NK-92 (cell line): ENCODE results near the gene EMP1.
"Not testable (repeated sequence)": the region's sequence is repeated elsewhere in the genome, so short reads cannot be mapped to it uniquely, and the experiment has no call there.

ENCODE experiments used
- DNase-seq: peaks from one replicate; lab custom pipeline; 2025; ENCODE audit not compliant: unreplicated experiment; lab: John Stamatoyannopoulos, UW

EMP1 gene

DNA sequence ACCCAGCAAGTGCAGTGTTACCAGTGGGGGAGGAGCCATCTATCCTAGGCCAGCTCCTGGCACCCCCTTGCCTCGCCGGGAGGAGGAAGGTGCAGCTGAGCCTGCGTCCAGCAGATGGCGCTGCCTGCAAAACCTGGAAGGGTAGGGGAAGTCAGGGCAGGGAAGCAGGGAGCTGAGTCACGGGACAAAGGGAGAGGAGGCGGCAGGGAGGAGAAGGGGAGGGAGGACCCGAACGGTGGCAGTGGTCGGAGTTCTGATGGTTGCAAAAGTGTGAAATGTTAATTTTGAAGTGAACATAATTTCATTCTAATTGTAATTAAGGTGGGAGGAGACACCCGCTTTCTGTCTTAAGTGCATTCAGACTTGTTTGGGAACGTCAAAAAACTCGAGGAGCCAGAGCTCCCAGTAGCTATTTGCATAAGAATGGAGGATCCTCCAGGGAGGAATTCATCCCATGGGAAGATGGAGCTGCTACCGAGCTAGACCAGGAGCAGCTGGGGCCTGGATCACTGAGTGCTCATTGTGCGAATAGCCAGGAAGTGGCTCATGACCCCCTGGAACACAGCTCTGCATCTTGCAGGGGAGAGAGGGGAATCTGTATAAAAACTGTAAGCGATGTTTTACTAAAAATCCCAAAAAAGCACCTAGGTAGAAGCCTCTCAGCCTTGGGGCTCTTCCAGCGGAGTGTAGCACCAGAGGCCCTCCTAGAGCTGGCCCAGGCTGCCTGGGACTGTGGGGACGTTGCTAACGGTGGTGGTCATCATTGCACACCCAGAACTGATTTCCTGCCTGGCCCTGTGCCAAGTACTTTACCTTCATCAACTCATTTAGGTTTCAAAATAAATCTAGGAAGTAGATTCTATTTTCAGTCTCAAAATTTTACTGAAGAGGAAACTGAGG lies 59.5 kb downstream of the EMP1 start:
- no peak for DNase-seq

DNA sequence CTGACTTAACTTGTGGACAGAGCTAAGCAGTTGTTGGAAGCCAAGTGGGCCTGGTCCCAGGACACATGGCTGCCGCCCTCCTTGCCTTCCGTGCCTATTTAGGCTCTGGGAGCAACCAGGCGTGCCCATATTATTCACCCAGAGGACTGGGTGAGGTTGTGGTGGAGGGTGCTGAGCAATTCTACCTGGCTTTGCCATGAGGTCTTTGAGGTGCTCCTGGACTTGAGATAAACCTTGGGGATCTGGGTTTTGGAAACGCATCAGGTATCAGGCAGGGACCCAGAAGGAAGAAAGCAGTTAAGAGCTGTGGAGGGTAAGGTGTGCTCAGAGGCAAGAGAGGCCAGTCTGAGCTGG lies 60.1 kb downstream of the EMP1 start:
- no peak for DNase-seq

DNA sequence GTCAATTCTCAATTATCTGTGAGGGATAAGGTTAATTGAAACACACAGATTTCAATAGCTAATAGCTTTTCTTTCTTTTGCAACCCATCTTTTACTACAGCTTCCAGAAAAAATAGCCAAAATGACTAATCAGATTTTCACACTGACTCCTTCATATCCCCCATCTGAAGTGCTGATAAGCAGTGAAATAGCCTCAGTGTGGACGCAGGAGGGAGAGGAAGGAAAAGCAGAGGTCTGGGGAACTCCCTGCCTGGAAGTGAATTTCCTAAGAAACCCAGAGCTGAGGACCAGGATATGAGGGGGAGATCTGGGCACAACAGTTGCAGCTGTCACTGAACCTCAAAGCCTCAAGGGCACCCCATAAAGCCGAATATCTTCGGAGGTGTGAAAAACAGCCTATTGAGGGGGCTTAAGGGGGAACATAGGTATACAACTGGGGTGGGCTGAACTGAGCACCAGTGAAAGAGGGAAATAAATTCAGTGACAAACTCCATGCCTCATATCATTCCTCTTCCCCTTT lies 60.9 kb downstream of the EMP1 start:
- DNase-seq = no peak

DNA sequence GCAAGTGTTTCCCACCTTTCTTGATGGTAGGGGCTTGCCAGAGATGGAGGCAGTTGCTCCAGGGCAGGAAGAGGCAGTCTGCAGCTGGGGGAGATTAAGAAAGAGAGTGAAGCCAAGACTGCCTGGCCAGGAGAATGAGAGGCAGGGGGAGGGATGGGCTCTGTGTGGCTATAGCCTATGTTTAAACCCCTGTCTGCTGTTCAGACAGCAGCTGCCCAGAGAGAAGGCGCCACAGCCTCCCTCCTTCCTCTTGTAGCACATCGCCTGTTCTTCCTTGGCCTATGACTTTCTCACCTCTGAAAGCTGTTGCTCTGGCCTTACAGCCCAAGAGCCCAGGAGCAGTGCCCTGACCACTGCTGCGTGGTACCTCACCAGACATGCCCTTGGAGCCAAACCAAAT lies 61.7 kb downstream of the EMP1 start:
- DNase-seq = no peak

DNA sequence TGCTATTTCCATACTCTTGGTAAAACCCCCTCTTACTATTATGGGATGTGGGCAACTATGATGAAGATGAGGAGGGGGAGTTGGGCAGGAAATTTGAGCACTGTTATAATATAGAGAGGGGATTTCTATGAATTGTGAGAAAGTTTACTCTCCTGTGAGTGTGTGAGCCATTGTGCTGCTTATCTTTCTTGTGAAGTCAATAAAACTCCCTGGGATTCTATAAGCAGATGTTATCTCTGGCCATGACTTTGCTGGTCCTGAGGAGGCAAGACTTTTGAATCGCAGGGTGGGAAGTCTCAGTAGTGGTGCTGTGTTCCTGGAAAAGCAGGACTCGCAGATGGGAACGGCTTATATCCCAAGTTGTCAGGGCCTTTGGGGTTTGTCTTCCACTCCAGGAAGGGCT lies 62.2 kb downstream of the EMP1 start:
- no peak for DNase-seq

DNA sequence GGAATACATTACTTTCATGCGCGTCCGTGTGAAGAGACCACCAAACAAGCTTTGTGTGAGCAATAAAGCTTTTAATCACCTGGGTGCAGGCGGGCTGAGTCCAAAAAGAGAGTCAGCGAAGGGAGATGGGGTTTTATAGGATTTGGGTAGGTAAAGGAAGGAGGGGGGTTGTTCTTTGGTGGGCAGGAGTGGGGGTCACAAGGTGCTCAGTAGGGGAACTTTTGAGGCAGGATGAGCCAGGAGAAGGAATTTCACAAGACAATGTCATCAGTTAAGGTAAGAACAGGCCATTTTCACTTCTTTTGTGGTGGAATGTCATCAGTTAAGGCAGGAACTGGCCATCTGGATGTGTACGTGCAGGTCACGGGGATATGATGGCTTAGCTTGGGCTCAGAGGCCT lies 63.1 kb downstream of the EMP1 start:
- not testable (repeated sequence) for DNase-seq

DNA sequence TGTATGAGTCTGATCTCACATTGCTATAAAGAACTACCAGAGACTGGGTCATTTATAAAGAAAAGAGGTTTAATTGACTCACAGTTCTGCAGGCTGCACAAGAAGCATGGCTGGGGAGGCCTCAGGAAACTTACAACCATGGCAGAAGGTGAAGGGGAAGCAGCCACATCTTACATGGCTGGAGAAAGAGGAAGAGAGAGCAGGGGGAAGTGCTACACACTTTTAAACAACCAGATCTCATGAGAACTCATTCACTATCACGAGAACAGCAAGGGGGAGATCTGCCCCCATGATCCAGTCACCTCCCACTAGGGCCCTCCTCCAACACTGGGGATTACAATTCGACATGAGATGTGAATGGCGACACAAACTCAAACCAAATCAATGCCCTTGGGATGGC lies 71.3 kb downstream of the EMP1 start:
- DNase-seq = not testable (repeated sequence)

DNA sequence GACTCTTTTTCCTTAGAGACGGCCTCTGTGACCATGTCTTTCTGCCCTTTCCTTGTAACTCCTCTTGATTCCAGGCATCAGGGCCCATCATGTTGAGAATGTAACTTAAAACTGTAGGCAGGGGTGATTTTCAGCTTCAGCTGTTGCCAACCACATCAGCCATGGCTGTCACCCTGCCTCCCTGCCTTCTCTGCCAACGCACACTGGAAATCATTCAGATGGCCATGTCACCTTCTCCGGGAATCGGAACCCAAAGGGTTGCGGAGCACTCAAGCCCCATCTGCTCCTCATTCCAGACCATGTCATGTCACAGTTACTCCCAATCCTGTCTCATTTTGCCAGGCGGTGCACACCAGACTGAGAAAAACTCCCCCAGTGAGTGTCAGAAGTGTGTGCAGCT lies 72.1 kb downstream of the EMP1 start:
- DNase-seq = no peak
